ENCODE data around the gene INSRR. TPM values are rescaled to one million over a fixed set of nuclear protein-coding genes. Genes with fewer than 3 reads are reported as not detected.

INSRR gene
- total and polyA plus RNA-seq, 3 experiments from 2014 or later, result 0.07 TPM; not detected in 2

DNA sequence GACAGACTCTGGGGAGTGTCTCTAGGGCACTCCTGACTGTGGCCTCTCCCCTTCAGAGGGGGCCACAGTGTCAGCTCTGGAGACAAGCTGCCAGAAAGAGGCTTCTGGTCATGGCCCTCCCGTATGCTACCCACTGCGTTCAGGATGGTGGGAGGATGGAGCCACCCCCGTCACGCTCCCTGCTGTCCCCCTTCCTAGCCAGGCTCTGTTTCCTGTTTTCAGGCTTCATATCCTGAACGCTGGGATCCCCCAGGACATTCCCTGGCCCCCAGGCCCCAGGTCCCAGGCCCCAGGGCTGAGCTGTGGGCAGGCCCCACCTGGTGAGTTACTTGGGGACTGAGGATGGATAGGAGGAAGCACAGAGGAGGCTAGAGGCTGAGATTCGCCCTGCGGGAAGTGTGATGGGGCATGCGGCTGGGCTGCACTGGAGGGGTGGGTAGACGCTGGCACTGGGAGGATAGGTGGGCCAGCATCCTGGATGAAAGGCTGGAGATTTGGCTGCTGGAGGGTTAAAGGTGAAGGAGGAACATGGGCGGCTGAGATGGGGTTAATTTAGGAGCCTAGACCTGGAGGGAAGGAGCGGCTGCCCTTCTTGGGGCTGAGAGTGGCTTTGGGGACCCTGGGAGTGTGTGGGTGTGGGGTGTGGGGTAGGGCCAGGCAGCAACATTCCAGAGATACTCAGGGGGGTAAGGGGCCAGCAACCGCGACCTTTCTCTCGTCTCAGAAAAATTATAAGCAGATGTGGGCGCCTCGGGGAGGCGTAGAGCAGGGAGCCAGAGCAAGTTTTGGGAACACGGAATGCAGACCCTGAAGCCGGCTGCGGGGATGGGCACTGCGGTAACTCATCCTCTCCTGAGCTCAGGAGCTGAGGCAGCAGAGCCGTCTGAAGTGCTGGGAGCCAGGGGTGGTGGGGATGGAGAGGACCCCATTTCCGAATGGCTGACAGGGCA is 43.3 kb upstream of the INSRR start:
- Histone ChIP-seq H3K4me1 (ENCODE audit: insufficient read depth, low read length) (peaks cover 5% of the 10 kb centered on the region), H3K9me3 (ENCODE audit: low read length) (no peaks in the 10 kb centered on the region), H3K36me3 (ENCODE audit: insufficient read depth, low read length) (no peaks in the 10 kb centered on the region), H3K4me3 (ENCODE audit: low read length) (no peak overlapping the region), H3K27me3 (ENCODE audit: insufficient read depth, low read length, poor library complexity, severe bottlenecking) (no peaks in the 10 kb centered on the region), H3K27ac (ENCODE audit: low read depth, low read length) (no peak overlapping the region)
- H3K27ac Mint-ChIP-seq, result peak overlapping the region in 1 of 8 donors; percentile 28
- CTCF ChIA-PET, result no interaction called here
- H3K36me3 Mint-ChIP-seq, result peaks cover 0 to 2% (median 0%) of the 10 kb centered on the region in 3 donors
- H3K9me3 Mint-ChIP-seq, result no peaks in the 10 kb centered on the region
- POLR2A ChIA-PET, result no interaction called here
- peaks cover 0 to 6% (median 0%) of the 10 kb centered on the region in 3 donors for H3K4me1 Mint-ChIP-seq
- peaks cover 23 to 48% of the 10 kb centered on the region in 2 donors for H3K27me3 Mint-ChIP-seq
- H3K4me3 Mint-ChIP-seq, result no peak overlapping the region
- no peak for DNase-seq

DNA sequence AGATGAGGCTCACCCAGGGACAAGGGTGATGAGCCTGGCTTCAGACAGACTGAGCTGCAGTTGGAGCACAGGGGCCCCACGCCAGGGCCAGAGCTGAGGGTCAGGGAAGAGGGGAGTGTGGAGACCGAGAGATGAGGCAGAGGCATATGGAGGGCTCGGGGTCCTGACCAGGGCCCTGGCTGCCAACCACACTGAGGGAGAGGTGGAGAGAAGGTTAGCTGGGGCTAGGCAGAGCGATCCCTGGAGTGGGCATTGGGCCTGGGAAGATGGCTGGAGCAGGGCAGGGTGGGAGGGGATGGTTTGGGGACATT is 42.6 kb upstream of the INSRR start:
- Histone ChIP-seq H3K4me1 (ENCODE audit: insufficient read depth, low read length) (peaks cover 5% of the 10 kb centered on the region), H3K27ac (ENCODE audit: low read depth, low read length) (no peak overlapping the region), H3K27me3 (ENCODE audit: insufficient read depth, low read length, poor library complexity, severe bottlenecking) (no peaks in the 10 kb centered on the region), H3K4me3 (ENCODE audit: low read length) (no peak overlapping the region), H3K9me3 (ENCODE audit: low read length) (no peaks in the 10 kb centered on the region), H3K36me3 (ENCODE audit: insufficient read depth, low read length) (no peaks in the 10 kb centered on the region)
- Mint-ChIP-seq H3K4me1 (peaks cover 0 to 6% (median 0%) of the 10 kb centered on the region in 3 donors), H3K4me3 (no peak overlapping the region), H3K9me3 (no peaks in the 10 kb centered on the region), H3K36me3 (peaks cover 0 to 2% (median 0%) of the 10 kb centered on the region in 3 donors), H3K27me3 (peaks cover 21 to 47% of the 10 kb centered on the region in 2 donors), H3K27ac (no peak overlapping the region)
- DNase-seq, result no peak
- ChIA-PET CTCF (interaction anchor here (0.8 kb wide), 1 partner anchor 9 kb away, joined by 3 read pairs; no protein-coding TSS in a partner anchor), POLR2A (no interaction called here)

DNA sequence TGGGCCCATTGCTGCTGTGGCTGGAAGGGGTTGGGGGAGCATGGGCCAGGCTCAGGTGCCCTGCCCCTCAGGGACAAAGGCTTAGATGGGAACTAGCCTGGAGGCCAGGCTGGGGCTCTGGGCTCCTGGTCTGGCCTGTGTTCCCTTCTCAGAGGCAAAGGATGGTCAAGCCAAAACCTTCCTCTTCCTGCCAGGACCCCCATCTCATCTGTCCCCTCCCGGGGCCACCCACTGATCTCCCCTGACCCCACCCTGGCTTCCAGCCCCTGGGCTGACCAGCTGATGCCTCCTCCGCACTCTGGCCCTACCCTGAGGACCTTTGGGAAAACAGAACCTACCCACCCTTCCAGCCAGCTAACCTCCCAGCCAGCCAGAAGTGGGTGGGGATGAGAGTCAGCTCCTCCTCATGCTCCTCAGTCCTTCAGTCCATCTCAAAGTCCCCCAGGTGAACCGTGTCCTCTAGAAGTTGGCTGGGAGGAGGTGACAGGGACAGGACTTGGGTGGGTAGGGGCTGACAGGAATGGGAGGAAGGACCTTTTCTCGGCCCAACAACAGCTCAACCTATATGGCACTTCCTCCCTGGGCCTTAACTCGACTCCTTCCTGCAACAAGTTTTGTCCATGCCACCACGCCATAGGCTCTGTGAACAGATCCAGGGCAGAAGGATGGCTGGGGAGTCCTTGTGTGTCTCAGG is 42.1 kb upstream of the INSRR start:
- CTCF ChIA-PET, result interaction anchor here (0.8 kb wide), 1 partner anchor 9 kb away, joined by 3 read pairs; no protein-coding TSS in a partner anchor
- Histone ChIP-seq H3K9me3 (ENCODE audit: low read length) (no peaks in the 10 kb centered on the region), H3K4me3 (ENCODE audit: low read length) (no peak overlapping the region), H3K27me3 (ENCODE audit: insufficient read depth, low read length, poor library complexity, severe bottlenecking) (no peaks in the 10 kb centered on the region), H3K4me1 (ENCODE audit: insufficient read depth, low read length) (peaks cover 5% of the 10 kb centered on the region), H3K27ac (ENCODE audit: low read depth, low read length) (no peak overlapping the region), H3K36me3 (ENCODE audit: insufficient read depth, low read length) (no peaks in the 10 kb centered on the region)
- Mint-ChIP-seq H3K36me3 (peaks cover 0 to 2% (median 0%) of the 10 kb centered on the region in 3 donors), H3K27me3 (peaks cover 22 to 48% of the 10 kb centered on the region in 2 donors), H3K4me3 (no peak overlapping the region), H3K4me1 (peaks cover 0 to 6% (median 0%) of the 10 kb centered on the region in 3 donors), H3K27ac (no peak overlapping the region), H3K9me3 (no peaks in the 10 kb centered on the region)
- POLR2A ChIA-PET, result no interaction called here
- no peak for DNase-seq

GRCh38 chr1:156899956-156900718 is 41.2 kb upstream of the INSRR start:
- Histone ChIP-seq H3K4me3 (ENCODE audit: low read length) (no peak overlapping the region), H3K4me1 (ENCODE audit: insufficient read depth, low read length) (peaks cover 5% of the 10 kb centered on the region), H3K9me3 (ENCODE audit: low read length) (no peaks in the 10 kb centered on the region), H3K27me3 (ENCODE audit: insufficient read depth, low read length, poor library complexity, severe bottlenecking) (no peaks in the 10 kb centered on the region), H3K27ac (ENCODE audit: low read depth, low read length) (no peak overlapping the region), H3K36me3 (ENCODE audit: insufficient read depth, low read length) (no peaks in the 10 kb centered on the region)
- ChIA-PET CTCF (interaction anchor here (1.3 kb wide), 1 partner anchor 210 kb away, joined by 3 read pairs; no protein-coding TSS in a partner anchor), POLR2A (no interaction called here)
- Mint-ChIP-seq H3K9me3 (no peaks in the 10 kb centered on the region), H3K4me3 (no peak overlapping the region), H3K4me1 (peaks cover 0 to 6% (median 0%) of the 10 kb centered on the region in 3 donors), H3K27ac (no peak overlapping the region), H3K36me3 (peaks cover 0 to 3% (median 2%) of the 10 kb centered on the region in 3 donors), H3K27me3 (peaks cover 23 to 50% of the 10 kb centered on the region in 2 donors)
- no peak for DNase-seq

GRCh38 chr1:156898971-156899664 is 40.2 kb upstream of the INSRR start:
- Histone ChIP-seq H3K4me1 (ENCODE audit: insufficient read depth, low read length) (peaks cover 5% of the 10 kb centered on the region), H3K9me3 (ENCODE audit: low read length) (no peaks in the 10 kb centered on the region), H3K4me3 (ENCODE audit: low read length) (no peak overlapping the region), H3K27me3 (ENCODE audit: insufficient read depth, low read length, poor library complexity, severe bottlenecking) (no peaks in the 10 kb centered on the region), H3K36me3 (ENCODE audit: insufficient read depth, low read length) (no peaks in the 10 kb centered on the region), H3K27ac (ENCODE audit: low read depth, low read length) (no peak overlapping the region)
- CTCF ChIA-PET, result interaction anchor here (1.3 kb wide), 1 partner anchor 209 kb away, joined by 3 read pairs; no protein-coding TSS in a partner anchor
- Mint-ChIP-seq H3K9me3 (no peaks in the 10 kb centered on the region), H3K4me1 (peaks cover 0 to 7% (median 0%) of the 10 kb centered on the region in 3 donors), H3K27me3 (peaks cover 28 to 60% of the 10 kb centered on the region in 2 donors), H3K4me3 (no peak overlapping the region), H3K36me3 (peaks cover 0 to 3% (median 2%) of the 10 kb centered on the region in 3 donors), H3K27ac (no peak overlapping the region)
- POLR2A ChIA-PET, result no interaction called here
- no peak for DNase-seq

GRCh38 chr1:156898161-156898566 is 39.2 kb upstream of the INSRR start:
- no peak for DNase-seq
- H3K4me1 ChIP-seq (ENCODE audit: insufficient read depth, low read length), result peaks cover 7% of the 10 kb centered on the region
- ChIA-PET CTCF (interaction anchor here (0.7 kb wide), 1 partner anchor 30 kb away, joined by 3 read pairs; no protein-coding TSS in a partner anchor), POLR2A (no interaction called here)
- peaks cover 0 to 3% (median 2%) of the 10 kb centered on the region in 3 donors for H3K36me3 Mint-ChIP-seq
- peaks cover 33 to 62% of the 10 kb centered on the region in 2 donors for H3K27me3 Mint-ChIP-seq
- H3K4me3 ChIP-seq (ENCODE audit: low read length), result no peak overlapping the region
- no peaks in the 10 kb centered on the region for H3K36me3 ChIP-seq (ENCODE audit: insufficient read depth, low read length)
- H3K27ac ChIP-seq (ENCODE audit: low read depth, low read length), result no peak overlapping the region
- H3K27ac Mint-ChIP-seq, result no peak overlapping the region
- no peaks in the 10 kb centered on the region for H3K9me3 ChIP-seq (ENCODE audit: low read length)
- peaks cover 0 to 12% (median 3%) of the 10 kb centered on the region in 3 donors for H3K4me1 Mint-ChIP-seq
- H3K27me3 ChIP-seq (ENCODE audit: insufficient read depth, low read length, poor library complexity, severe bottlenecking), result peaks cover 2% of the 10 kb centered on the region
- no peak overlapping the region for H3K4me3 Mint-ChIP-seq
- H3K9me3 Mint-ChIP-seq, result no peaks in the 10 kb centered on the region

DNA sequence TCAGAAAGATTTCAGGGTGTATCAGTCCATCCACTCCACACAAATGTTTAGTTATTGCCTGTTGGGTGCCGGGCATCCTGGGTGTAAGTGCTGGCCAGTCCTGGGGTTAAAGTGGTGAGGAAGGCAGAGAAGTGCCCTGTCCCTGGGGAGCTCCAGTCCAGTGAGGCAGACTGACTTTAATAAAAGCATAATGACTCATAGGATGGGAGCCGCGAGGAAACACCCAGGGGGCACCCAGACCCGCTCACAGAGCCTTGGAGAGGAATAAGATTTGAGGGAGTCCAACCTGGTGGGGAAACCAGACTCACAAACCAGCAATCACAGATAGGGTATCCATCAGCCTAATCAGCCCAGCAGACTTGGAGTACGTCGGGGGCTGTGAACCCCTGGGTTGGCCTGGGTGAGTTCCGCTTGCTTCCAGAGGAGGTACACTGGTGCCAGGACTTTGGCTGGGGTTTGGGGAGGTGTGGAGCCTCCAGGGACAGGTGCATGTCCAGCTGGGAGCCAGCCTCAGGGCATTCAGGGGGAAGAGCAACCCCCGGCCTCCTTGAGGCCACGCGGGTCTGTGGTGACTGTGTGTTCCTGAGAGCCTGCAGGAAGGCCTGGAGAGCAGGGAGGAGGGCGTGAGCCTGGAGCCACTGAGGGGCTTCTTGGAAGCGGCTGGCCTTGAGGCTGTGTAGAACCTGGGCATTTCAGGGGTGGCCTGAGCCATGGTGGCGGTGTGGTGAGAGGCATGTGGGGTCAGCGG is 38.3 kb upstream of the INSRR start:
- H3K27ac Mint-ChIP-seq, result peak overlapping the region in 1 of 8 donors; percentile 89

More for the DNA sequence above, 38.3 kb upstream of the INSRR start:
- Histone ChIP-seq H3K27me3 (ENCODE audit: insufficient read depth, low read length, poor library complexity, severe bottlenecking) (peaks cover 3% of the 10 kb centered on the region), H3K4me1 (ENCODE audit: insufficient read depth, low read length) (peaks cover 16% of the 10 kb centered on the region), H3K27ac (ENCODE audit: low read depth, low read length) (no peak overlapping the region), H3K4me3 (ENCODE audit: low read length) (no peak overlapping the region), H3K36me3 (ENCODE audit: insufficient read depth, low read length) (no peaks in the 10 kb centered on the region), H3K9me3 (ENCODE audit: low read length) (no peaks in the 10 kb centered on the region)
- DNase-seq, result no peak
- Mint-ChIP-seq H3K9me3 (no peaks in the 10 kb centered on the region), H3K27me3 (peaks cover 41 to 66% of the 10 kb centered on the region in 2 donors), H3K4me3 (peak overlapping the region in 2 of 7 donors; percentile 28 to 45), H3K4me1 (peaks cover 3 to 19% (median 8%) of the 10 kb centered on the region in 3 donors), H3K36me3 (peaks cover 0 to 3% (median 2%) of the 10 kb centered on the region in 3 donors)
- ChIA-PET POLR2A (no interaction called here), CTCF (interaction anchor here (0.7 kb wide), 1 partner anchor 31 kb away, joined by 3 read pairs; no protein-coding TSS in a partner anchor)

All from CD8-positive, alpha-beta memory T cell (primary cell).